Effector CD8-positive, alpha-beta T cell (primary cell): ENCODE data around the gene SYK.

ENCODE experiments used
- DNase-seq: peaks from one replicate; lab custom pipeline; 2025; lab: John Stamatoyannopoulos, UW

The SYK gene

GRCh38 chr9:90946982-90947381 is 145.4 kb downstream of the SYK start:
- DNase-seq = no peak
